Measurements from ENCODE around the gene SLC22A7.
"Not testable (repeated sequence)": the region's sequence is repeated elsewhere in the genome, so short reads cannot be mapped to it uniquely, and the experiment has no call there.

The SLC22A7 gene

DNA sequence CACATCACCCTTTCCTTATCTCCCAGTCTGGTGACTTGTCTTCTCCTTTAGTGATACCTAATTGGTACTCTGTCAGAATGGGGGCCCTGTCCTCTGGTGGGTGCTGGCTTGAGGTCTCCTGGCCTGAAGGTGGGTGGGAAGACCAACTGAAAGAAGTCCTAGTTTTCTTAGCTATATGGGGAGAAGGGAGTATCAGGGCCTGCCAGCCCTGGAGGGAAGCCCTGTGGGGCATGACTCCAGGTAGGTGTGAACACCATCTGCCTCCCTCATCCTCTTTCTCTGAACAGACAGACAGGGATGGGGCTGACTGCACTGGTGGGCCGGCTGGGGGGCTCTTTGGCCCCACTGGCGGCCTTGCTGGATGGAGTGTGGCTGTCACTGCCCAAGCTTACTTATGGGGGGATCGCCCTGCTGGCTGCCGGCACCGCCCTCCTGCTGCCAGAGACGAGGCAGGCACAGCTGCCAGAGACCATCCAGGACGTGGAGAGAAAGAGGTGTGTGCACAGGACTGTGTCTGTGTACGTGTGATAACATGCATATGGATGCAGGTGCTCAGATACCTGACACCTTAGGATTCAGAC is 5.8 kb downstream of the SLC22A7 start:
- no peak for DNase-seq

DNA sequence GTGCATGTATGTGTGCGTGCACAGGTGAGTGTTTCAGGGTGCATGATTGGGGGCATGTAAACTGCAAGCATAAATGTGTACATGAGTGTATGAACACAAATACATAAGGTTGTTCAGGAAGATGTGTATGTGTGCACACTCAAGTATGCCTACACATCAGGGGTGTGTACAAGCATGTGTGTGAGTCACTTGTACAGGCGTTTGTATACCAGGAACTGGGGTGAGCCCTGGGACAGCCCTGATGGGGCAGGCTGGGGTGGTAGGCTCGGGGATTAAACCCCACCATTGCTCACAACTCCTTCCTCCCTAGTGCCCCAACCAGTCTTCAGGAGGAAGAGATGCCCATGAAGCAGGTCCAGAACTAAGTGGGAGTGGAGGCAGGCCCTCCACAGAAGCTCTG is 6.3 kb downstream of the SLC22A7 start:
- no peak for DNase-seq

DNA sequence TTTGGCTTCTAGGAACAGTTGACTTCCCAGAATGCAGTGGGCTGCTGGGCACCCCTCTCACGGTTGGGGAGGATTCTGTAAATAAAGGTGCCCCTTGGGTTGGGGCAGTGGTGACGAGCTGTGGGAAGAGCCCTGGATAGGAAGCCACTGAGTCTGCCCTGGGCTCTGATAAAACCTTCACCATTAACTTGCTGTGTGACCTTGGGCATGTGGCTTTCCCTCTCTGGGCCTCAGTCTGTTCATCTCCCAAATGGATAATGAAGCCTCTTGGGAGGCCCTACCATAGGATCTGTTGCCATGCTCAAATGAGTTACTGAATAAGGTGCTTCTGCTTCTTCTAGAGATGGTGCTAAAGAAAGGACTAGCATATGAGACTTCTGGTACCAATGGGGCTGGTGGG is 6.8 kb downstream of the SLC22A7 start:
- no peak for DNase-seq

DNA sequence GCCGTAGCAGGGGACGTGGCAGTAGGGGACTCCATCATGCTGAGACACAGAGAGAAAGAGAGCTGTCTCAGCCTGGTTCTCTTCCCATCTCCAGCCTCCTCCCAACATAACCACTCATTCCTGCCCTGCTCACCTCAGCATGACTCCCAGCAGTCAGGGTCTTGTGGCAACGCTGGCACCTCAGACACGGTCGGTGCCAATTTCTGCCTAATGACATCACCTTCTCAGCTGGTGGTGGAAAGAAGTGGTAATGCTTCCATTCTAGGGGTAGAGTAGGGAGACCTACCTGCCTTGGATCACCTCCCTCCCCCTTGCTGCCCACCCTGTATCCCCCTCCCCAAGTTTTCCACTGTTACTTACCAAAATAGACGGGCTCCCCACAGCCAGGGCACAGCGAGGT is 8.0 kb downstream of the SLC22A7 start:
- DNase-seq, result no peak

DNA sequence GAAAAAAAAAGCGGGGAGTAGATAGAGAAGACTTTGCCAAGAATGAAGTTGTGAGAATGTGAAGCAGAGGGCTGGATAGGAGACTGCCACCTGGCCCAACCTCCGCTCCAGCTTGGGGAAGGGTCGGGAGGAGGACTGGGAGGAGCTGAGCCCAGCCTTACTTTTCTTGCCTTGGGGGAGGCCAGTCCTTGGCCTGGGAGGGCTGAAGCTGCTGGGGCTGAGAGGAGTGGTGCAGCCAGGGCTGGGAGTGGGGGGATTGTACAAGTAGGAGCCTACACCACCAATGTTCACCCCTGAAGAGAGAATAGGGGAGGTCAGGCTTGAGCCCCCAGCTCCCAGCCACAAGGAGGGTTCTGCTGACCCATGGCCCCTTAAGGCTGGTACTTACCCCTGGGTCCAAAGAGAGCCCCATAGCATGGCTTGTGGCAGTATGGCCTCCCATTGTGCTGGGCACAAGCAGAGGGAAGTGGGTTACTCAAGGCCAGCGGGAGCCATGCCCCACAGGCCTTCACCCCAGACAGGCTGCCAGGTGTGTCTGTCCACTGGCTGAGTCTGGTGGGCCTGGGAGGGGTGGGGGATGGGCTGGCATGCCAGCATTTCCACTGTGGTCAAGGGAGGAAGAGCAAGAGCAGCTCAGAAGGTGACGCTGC is 9.5 kb downstream of the SLC22A7 start:
- DNase-seq, result no peak

DNA sequence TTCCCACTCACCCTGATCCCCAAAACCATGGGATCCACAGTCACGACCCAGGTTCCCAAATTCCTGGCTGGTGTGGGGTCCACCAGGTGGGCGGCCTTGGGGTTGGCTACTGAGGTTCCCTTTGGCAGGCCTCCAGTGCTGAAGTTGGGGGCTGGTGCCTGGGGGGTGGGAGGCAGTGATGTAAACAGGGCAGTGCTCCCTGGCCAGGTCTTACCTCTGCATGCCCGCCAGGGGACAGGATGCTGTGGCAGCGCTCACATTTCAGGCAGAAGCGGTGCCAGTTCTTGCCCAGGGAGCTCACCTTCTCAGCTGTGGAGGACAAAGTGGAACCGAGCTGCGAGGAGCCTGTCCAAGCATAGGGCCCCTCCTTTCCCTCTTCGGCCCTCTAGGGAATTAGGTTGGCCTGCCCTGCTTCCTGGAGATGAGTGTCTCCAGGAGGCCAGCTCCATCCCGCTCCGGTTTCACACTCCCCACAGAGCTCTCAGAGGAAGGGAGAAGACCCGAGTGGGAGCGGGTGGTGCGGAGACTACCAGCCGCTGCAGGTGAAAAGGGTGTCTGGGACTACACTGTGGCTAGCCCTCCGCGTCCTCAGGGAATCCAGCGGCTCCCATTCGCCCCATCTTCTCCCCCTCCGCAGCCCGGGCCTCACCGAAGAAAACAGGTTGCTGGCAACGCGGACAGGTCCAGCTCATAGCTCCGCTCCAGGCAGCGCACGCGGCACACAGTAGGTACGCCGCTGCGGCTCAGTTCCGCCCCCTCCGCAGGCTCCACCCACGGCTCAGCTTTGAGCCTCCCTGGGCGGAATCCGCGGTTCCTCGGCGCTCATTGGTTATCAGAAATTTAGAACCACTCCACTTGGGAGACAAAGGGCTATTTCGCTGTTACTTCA is 10.3 kb downstream of the SLC22A7 start, which contains the start of gene CRIP3:
Gene CRIP3 (minus strand): TSS at position 726 of the 889 bp plus-strand sequence. CDS start 34 bp downstream, at position 692.
- no peak for DNase-seq

DNA sequence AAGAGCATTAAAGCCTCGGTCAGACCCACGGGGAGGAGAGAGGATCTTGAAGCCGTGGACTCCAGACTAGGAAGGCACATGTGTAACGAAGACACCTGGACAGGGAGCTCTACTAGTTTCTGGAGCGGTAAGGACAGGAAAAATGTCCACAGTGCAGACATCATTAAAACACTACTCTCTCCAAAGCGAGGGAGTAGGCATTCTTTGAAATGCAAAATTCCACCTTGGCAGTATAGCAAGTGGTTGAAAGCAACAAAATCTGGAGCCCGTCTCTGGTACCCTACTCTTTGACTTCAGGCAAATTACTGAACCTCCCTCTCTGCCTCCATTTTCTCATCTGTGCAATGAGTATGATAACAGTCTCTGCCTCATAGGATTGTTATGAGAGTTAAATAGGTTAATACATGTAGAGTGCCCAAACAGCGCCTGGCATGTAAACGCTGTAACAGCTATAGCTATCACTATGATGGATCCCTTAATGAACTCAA is 11.0 kb downstream of the SLC22A7 start:
- DNase-seq, result no peak

DNA sequence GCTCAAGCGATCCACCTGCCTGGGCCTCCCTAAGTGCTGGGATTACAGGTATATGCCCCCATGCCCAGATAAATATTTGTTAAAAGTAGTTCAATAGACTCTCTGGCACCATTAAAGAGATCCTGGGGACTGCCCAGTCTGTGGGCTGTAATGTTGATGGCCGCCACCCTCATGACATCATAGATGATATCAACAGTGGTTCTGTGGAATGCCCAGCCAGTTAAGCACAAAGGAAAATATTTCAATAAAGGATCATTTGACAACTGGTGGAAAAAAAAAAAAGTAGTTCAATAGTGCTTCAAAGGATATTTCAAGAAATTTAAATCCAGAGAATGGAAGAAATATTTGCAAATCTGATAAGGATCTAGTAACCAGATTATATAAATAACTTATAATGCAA is 12.1 kb downstream of the SLC22A7 start:
- no peak for DNase-seq

DNA sequence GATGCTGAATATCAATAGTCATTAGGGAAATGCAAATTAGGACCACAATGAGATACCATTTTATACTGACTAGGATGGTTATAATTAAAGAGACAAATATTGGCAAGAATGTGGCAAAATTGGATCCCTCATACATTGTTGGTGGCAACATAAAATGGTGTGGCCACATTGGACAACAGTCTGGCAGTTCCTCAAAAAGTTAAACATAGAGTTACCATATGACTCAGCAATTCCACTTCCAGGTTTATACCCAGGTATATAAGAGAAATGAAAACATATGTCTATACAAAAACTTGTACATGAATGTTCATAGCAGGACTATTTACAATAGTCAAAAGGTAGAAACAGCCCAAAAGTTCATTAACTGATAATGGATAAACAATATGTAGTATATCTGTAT is 12.6 kb downstream of the SLC22A7 start:
- no peak for DNase-seq

DNA sequence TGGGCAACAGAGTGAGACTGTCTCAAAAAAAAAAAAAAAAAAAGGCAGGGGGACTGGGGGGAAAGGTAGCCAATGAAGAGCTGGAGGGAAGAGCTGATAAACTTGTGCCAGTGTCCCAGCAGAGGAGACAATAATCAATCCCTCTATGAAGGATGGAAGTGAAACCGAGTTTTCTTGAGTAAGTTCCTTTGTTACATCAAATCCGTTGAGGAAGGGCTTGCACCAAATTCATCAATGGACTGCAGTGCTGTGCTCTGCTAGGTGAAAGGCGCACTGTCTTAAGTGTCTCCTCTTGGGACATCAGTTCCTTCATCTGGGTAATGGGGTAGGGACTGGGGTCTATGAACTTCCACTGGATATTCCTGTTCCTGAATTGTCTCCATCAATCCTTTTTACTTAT is 13.6 kb downstream of the SLC22A7 start:
- peak; percentile 24 for DNase-seq

DNA sequence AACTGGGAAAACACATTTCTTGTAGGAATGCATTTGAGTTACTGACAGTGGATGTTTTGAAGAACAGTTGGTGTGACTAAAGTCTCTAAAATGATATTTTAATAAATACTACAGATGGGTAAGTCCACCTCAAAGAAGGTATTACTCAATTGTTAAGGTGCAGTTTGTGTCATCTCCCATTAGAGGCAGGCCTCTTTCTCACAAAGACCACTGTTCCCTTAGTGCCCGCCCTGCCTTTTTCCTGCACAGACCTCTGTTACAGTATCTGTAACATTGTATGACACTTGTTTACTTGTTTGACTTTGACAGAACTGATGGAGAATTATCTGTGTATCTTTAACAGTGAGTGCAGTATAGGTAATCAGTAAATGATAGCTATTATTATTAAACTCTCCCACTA is 15.8 kb downstream of the SLC22A7 start:
- no peak for DNase-seq

DNA sequence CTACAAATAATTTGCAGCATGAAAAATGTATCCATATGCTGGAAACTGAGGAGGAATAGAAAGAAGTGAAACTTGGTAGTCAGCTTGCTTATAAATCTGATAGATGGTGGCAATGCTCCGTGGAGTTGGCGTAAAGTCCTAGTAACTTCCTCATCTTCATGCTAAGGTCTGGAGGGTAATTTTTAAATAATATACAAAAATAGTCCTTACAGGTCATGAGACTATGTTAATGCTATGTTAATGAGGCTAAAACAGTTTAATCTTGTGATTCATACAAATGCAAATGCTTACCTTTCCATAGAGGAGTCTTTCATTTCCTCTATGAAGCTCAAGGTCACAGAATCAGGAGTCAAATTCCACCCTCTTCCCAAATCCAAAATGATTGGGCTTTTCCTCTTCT is 20.0 kb downstream of the SLC22A7 start:
- no peak for DNase-seq

DNA sequence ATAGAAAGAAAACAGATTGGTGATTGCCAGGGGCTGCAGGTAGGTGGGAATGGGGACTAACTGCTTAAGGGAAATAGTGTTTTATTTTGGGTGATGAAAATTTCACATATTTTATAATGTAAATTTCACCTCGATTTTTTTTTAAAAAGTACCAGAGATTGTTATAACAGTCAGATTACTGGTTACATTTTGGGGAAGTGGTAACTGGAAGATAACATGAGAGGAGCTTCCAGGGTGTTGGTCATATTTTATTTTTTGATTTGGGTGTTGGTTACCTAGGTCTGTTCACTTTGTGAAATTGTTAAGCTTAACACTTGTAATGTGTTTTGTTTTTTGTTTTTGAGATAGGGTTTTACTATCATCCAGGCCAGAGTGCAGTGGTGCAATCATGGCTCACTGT is 27.8 kb downstream of the SLC22A7 start:
- DNase-seq, result no peak

DNA sequence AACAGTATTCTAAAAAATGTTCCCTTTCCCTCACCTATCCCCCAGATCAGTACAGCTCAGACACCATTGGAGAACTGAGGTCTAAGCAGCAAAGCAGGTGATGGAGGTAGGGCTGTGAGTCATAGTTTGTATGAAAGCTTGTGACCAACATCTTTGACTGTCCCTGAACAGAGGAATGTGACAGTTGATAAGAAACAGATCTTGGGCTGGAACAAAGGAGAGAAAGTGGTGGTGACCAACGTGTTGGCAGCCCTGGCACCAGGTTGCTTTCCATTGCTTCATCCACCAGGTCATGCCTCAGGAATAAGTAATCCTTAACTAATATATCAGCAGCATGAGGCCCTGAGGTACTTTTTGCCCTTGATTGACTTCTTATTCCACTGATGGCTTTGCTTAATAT is 30.5 kb downstream of the SLC22A7 start:
- no peak for DNase-seq

DNA sequence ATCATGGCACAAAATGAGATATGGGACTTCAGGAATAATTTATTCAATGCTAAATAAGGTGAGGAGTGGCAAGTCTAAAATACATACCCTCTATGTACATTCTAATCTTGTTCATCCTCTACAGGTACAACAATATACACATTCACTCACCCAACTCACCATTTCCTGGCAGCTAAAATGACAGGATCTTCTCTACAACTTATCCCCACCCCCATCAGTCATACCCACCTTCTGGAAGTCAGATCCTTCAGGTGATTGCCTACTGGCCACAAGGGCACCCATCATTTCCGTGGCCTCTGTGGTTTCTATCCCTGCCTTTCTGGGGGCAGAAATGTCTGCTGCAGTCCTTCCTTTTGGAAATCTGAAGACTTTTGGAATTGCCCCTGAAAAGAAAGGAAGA is 33.4 kb downstream of the SLC22A7 start:
- no peak for DNase-seq

DNA sequence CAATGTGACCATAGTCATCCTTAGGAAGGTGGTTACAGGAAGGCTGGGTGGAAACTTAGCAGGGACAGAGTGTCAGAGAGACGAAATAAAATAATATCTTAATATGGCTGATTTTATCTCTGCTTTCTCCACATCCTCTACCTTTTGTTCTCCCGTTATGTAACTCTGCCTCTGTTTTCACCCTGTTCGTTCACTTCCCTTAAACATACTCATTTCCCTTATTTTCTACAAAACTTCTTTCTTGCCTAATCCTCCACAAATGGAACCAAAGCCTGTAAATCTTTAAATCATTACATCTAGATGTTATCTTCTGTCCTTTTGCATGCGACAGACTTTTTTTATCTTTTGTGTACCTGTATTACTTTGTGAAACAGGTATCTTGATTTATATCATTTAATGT is 33.8 kb downstream of the SLC22A7 start:
- peak; percentile 51 for DNase-seq

DNA sequence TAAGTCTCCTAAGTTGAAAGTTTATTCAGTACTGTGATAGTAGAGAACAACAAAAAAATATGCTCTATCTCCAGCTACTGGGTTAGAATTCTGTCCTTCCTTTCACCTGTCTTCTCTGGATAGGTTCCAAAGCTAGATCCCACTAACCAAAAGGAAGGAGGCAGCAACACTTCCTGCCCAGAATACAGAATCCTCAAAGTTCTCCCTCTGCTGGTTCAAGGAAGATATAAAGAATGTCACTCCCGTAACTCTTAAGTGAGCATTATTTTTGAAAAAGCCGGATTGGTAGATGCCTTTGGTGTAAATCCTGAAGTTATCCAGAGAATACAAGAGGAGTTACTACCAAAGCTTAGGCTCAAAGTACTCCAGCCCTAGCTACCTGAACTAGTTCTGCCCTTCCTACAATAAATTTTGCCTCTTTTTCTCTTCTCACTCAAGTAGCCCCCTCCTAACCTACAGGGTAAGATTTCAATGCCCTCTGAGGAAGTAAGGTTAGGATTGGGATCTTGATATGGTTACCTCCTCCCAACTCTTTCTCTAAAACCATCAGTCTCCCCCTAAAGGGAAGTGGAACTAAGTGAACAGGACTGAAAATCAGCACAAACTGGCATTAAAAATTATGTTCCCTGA is 36.5 kb downstream of the SLC22A7 start:
- no peak for DNase-seq

DNA sequence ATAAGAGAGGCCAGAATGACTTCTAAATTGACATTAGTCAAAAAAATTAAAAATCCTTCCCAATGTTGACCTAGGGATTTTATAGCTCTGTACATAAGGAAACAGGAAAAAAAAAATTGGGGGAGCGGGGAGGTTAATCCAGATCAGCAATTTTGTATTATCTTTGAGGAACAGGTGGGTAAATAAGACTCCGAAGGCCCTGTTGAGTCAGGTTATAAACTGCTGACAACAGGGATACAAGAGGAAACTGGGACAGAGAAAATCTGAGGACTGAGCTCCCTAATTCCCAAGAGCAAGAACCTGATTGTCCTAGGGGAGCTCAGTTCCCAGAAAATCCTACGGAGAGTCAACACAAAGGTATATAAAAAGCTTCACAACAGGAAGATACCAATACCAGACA is 37.4 kb downstream of the SLC22A7 start:
- no peak for DNase-seq

DNA sequence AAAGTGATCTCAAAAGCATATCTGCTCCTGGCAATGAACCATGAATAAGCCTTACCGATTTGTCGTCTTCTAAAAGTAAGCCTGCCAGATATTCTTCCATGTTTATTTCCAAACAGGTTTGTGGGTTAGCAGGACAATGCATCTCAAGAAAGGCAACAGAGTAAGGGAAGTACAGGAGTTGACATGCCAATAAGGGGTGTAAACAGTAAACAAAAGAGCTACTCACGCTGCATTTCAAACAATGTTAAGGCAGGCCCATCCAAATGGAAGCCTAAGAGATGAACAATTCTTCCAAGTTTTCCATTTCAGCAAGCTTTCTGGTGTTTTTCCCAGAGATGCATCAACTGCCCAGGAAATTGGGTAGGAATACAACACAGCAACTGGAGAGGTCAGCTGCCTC is 38.3 kb downstream of the SLC22A7 start:
- DNase-seq, result no peak

DNA sequence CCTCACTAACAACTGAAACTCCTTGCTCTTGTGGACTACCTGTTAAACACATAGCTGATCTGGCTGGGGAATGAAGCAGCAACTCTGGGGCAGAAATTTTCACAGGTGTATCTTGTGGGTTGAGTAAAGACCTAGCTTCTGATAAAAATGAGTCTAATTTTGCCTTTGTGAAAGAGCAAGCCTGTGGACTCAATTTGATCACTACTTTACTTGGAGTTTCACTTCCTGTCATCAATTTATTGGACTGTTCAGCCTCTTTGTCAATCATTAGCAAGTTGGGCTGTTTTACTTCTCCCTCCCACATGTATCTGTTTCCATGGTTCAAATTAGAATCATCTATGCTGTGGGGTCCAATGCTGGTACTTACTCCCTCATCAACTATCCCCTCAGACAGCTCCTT is 40.2 kb downstream of the SLC22A7 start:
- DNase-seq, result no peak

DNA sequence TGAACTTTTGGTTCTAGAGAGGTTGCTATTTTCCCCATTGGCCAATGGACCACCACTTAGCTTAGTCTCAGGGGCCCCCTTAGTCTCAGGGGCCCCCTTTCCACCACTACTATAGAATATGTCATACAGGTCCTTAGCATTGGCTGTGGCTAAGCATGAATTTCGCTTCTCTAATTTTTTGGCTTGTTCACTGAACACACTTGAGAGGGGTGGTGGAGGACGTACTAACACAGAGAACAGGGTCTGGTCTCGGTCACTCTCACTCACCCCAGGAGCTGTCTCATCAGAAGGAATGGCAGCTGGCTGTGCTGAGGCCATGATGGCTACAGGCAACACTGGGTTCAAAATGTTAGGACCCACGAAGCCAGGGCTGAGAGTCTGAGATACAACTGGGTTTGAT is 41.1 kb downstream of the SLC22A7 start:
- no peak for DNase-seq

DNA sequence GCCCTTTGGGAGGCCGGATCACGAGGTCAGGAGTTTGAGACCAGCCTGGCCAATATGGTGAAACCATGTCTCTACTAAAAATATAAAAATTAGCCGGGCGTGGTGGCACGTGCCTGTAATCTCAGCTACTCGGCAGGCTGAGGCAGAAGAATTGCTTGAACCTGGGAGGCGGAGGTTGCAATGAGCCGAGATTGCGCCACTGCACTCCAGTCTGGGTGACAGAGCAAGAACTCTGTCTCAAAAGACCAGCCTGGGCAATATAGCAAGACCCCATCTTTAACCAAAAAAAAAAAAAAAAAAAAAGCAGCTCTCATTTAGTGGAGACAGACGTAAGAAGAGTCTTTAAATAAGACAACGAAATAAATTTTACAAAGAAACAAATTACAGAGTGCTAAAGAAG is 48.2 kb downstream of the SLC22A7 start:
- not testable (repeated sequence) for DNase-seq

DNA sequence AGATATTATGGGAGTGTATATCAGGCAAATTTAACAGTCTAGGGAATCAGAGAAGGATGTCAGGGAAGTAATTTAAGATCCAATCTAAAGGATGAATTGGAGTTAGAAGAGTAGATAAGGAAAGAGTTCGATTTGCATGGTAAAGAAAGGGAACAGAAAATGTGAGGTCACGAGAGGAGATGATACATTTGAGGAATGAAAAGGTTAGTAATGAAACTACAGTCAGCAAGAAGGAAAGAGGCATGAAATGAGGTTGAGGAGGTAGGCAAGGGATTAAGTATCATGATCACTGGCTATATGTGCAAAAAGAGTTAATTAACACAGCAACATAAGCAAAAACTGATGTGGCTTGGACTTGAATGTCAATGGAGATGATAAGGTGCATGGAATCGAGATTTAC is 49.0 kb downstream of the SLC22A7 start:
- no peak for DNase-seq

DNA sequence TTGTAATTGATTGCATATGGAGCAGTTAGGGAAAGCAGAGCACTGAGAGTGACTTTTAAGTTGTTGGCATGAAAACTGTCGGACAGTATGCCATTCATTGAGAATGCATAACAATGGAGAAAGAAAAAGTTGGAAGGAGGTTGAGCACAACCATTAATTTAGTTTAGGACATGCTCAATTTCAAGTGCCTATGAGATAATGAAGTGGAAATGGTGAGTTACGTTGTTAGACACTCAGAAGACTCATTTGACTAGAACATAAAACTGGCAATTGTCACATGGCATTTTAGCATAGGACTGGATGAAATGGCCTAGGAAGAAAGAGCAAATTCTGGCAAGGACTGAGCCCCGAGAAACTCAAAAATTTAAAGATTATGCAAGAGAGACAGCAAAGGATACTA is 49.4 kb downstream of the SLC22A7 start:
- DNase-seq, result no peak

Data from SIG-M5 (cell line).